Measurements from ENCODE around the gene DCLRE1C.

DCLRE1C gene

DNA sequence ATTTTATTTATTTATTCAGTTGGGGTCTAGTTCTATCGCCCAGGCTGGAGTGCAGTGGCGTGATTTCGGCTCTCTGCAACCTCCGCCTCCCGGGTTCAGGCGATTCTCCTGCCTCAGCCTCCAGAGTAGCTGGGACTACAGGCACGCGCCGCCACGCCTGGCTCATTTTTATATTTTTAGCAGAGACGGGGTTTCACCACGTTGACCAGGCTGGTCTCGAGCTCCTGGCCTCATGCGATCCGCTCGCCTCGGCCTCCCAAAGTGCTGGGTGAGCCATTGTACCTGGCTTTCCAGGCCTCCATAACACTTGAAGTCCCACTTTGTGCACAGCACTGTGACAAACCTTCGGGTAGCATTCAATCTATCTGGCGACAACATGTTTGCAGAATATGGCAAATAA lies 1.0 kb upstream of the DCLRE1C start:
- no peaks in the 10 kb centered on the region for H3K27me3 ChIP-seq (ENCODE audit: insufficient read depth, poor library complexity, severe bottlenecking)
- 0 out of 2 replicates have a peak overlapping the region, but pooled peaks have one; percentile 60 for H3K4me3 ChIP-seq (replicated peaks; ENCODE audit: insufficient read depth, low read length)
- peak overlapping the region; percentile 88 for H3K27ac ChIP-seq (replicated peaks)
- TF ChIP-seq GABPA (IDR thresholded peaks at IDR 0.05; ENCODE audit: low read depth): no peak
- TF ChIP-seq, protein P1, sequence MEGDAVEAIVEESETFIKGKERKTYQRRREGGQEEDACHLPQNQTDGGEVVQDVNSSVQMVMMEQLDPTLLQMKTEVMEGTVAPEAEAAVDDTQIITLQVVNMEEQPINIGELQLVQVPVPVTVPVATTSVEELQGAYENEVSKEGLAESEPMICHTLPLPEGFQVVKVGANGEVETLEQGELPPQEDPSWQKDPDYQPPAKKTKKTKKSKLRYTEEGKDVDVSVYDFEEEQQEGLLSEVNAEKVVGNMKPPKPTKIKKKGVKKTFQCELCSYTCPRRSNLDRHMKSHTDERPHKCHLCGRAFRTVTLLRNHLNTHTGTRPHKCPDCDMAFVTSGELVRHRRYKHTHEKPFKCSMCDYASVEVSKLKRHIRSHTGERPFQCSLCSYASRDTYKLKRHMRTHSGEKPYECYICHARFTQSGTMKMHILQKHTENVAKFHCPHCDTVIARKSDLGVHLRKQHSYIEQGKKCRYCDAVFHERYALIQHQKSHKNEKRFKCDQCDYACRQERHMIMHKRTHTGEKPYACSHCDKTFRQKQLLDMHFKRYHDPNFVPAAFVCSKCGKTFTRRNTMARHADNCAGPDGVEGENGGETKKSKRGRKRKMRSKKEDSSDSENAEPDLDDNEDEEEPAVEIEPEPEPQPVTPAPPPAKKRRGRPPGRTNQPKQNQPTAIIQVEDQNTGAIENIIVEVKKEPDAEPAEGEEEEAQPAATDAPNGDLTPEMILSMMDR (IDR thresholded peaks at IDR 0.05; ENCODE audit: insufficient read depth, low read length): no peak
- DNase-seq (ENCODE audit: low read depth in 1 of 2, low spot score in 1 of 2): no peak

DNA sequence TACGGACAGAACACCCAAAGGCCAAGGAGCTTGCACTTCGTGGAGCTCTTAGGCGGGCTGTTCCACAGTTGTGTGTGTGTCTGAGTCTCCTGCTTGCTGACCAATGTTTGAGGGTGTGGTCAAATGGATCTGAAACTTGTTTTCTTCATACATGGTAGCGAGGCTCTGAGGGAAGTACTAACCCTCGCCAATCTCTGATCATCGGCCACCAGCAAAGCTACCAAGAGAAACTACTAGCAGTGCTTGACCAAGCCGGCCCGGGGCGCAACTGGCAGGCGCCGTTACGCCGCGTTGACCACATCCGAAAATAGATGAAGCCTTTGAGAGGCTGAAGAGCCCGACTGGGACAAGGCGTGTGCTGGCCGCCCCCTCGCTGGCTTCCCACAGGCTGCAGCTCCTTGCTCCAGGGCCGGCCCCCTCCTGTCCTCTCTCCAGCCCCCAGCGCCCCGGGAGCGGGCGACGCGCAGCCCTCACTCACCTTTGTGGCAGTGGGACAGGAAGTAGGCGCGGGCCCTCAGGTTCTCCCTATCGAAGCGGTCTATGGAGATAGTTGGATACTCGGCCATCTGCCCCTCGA lies 384 bp downstream of the DCLRE1C start:
- TF ChIP-seq, protein P1 (IDR thresholded peaks at IDR 0.05; ENCODE audit: insufficient read depth, low read length): no peak
- TF ChIP-seq SPI1 (IDR thresholded peaks at IDR 0.05; ENCODE audit: borderline replicate concordance, low read depth): no peak
- TF ChIP-seq, protein P2, sequence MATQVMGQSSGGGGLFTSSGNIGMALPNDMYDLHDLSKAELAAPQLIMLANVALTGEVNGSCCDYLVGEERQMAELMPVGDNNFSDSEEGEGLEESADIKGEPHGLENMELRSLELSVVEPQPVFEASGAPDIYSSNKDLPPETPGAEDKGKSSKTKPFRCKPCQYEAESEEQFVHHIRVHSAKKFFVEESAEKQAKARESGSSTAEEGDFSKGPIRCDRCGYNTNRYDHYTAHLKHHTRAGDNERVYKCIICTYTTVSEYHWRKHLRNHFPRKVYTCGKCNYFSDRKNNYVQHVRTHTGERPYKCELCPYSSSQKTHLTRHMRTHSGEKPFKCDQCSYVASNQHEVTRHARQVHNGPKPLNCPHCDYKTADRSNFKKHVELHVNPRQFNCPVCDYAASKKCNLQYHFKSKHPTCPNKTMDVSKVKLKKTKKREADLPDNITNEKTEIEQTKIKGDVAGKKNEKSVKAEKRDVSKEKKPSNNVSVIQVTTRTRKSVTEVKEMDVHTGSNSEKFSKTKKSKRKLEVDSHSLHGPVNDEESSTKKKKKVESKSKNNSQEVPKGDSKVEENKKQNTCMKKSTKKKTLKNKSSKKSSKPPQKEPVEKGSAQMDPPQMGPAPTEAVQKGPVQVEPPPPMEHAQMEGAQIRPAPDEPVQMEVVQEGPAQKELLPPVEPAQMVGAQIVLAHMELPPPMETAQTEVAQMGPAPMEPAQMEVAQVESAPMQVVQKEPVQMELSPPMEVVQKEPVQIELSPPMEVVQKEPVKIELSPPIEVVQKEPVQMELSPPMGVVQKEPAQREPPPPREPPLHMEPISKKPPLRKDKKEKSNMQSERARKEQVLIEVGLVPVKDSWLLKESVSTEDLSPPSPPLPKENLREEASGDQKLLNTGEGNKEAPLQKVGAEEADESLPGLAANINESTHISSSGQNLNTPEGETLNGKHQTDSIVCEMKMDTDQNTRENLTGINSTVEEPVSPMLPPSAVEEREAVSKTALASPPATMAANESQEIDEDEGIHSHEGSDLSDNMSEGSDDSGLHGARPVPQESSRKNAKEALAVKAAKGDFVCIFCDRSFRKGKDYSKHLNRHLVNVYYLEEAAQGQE (IDR thresholded peaks at IDR 0.05; ENCODE audit: insufficient replicate concordance, low read depth): no peak
- TF ChIP-seq POLR2AphosphoS5 (IDR thresholded peaks at IDR 0.05; ENCODE audit: low read depth): no peak
- no peak for TF ChIP-seq GABPA (IDR thresholded peaks at IDR 0.05; ENCODE audit: low read depth)
- peak overlapping the region; percentile 60 for H3K4me3 ChIP-seq (replicated peaks; ENCODE audit: insufficient read depth, low read length)
- H3K27me3 ChIP-seq (ENCODE audit: insufficient read depth, poor library complexity, severe bottlenecking): no peaks in the 10 kb centered on the region
- no peak for DNase-seq (ENCODE audit: low read depth in 1 of 2, low spot score in 1 of 2)
- H3K27ac ChIP-seq (replicated peaks): peak overlapping the region; percentile 88

- TF ChIP-seq, protein P2 (IDR thresholded peaks at IDR 0.05; ENCODE audit: insufficient replicate concordance, low read depth): no peak
- TF ChIP-seq GABPA (IDR thresholded peaks at IDR 0.05; ENCODE audit: low read depth): no peak
- TF ChIP-seq, protein P1 (IDR thresholded peaks at IDR 0.05; ENCODE audit: insufficient read depth, low read length): no peak
- no peak for TF ChIP-seq SPI1 (IDR thresholded peaks at IDR 0.05; ENCODE audit: borderline replicate concordance, low read depth)
- TF ChIP-seq POLR2AphosphoS5 (IDR thresholded peaks at IDR 0.05; ENCODE audit: low read depth): no peak
- peak in 1 of 2 experiments; percentile 5 for DNase-seq (ENCODE audit: low read depth in 1 of 2, low spot score in 1 of 2)
- H3K27ac ChIP-seq (replicated peaks): peak overlapping the region; percentile 88
- no peaks in the 10 kb centered on the region for H3K27me3 ChIP-seq (ENCODE audit: insufficient read depth, poor library complexity, severe bottlenecking)
- peak overlapping the region; percentile 60 for H3K4me3 ChIP-seq (replicated peaks; ENCODE audit: insufficient read depth, low read length)
Observed at GRCh38 chr10:14952851-14953423, 959 bp downstream of the DCLRE1C start.

All from HL-60 (cell line).